Karpas-422 (cell line): ENCODE measurements around the gene TGM2. TPM values are rescaled to one million over a fixed set of nuclear protein-coding genes. Genes with fewer than 3 reads are reported as not detected.

Experiments
- DNase-seq: peaks from one replicate; pipeline ENCODE4 v3.0.0-alpha.2; 2015
- H2AFZ ChIP-seq: fragments of 200-600 bp; sonication (generic); 2 replicates; pipeline ENCODE4 v1.6.1; 2014; ENCODE audit warnings: antibody characterized with exemption, low read length, mixed read lengths
- H3K27ac ChIP-seq: fragments of 200-600 bp; sonication (generic); 2 replicates; pipeline ENCODE4 v1.5.1; 2014; ENCODE audit warnings: mild to moderate bottlenecking, low read length, moderate library complexity
- H3K27me3 ChIP-seq: fragments of 200-600 bp; sonication (generic); 2 replicates; pipeline ENCODE4 v1.6.1; 2014; ENCODE audit warnings: low read length, mixed read lengths
- H3K36me3 ChIP-seq: fragments of 200-600 bp; sonication (generic); 2 replicates; pipeline ENCODE4 v1.6.1; 2014; ENCODE audit warnings: low read length, mixed read lengths; ENCODE audit not compliant: insufficient read depth
- H3K4me1 ChIP-seq: fragments of 200-600 bp; sonication (generic); 2 replicates; pipeline ENCODE4 v1.6.1; 2014; ENCODE audit warnings: mild to moderate bottlenecking, low read length, mixed read lengths
- H3K4me2 ChIP-seq: fragments of 200-600 bp; sonication (generic); 2 replicates; pipeline ENCODE4 v1.6.1; 2014; ENCODE audit warnings: low read length, low read depth, mild to moderate bottlenecking; ENCODE audit not compliant: poor library complexity, severe bottlenecking
- H3K4me3 ChIP-seq: fragments of 200-600 bp; sonication (generic); 2 replicates; pipeline ENCODE4 v1.5.1; 2014; ENCODE audit warnings: mild to moderate bottlenecking, antibody characterized with exemption, low read length, mixed read lengths
- H3K79me2 ChIP-seq: fragments of 200-600 bp; sonication (generic); 2 replicates; pipeline ENCODE4 v1.6.1; 2014; ENCODE audit warnings: mild to moderate bottlenecking, low read length, mixed read lengths
- H3K9ac ChIP-seq: fragments of 200-600 bp; sonication (generic); 2 replicates; pipeline ENCODE4 v1.6.0; 2014; ENCODE audit warnings: low read length
- H3K9me2 ChIP-seq: fragments of 200-600 bp; sonication (generic), shearing (Covaris generic); replicated peaks from 2 replicates; pipeline ENCODE4 v1.6.0; 2014; ENCODE audit warnings: mild to moderate bottlenecking, low read length, moderate library complexity; ENCODE audit not compliant: insufficient read depth
- H3K9me3 ChIP-seq: fragments of 300-700, 200-600 bp; sonication (generic); 2 replicates; pipeline ENCODE4 v1.6.1; 2014; ENCODE audit warnings: low read length, mixed read lengths
- H4K20me1 ChIP-seq: fragments of 200-600 bp; sonication (generic); 2 replicates; pipeline ENCODE4 v1.6.1; 2014; ENCODE audit warnings: mild to moderate bottlenecking, antibody characterized with exemption, low read length, low read depth; ENCODE audit not compliant: insufficient read depth
- total RNA-seq: library from RNA; depleted of rRNA; stranded (reverse); fragments of >200 nt; shearing (Covaris generic); gene quantifications from 2 replicates; pipeline ENCODE4 v1.2.3, GENCODE V29; 2014; ENCODE audit warnings: low replicate concordance

The TGM2 gene
- total RNA-seq, 1 experiment from 2014 or later = 0.15 TPM

DNA sequence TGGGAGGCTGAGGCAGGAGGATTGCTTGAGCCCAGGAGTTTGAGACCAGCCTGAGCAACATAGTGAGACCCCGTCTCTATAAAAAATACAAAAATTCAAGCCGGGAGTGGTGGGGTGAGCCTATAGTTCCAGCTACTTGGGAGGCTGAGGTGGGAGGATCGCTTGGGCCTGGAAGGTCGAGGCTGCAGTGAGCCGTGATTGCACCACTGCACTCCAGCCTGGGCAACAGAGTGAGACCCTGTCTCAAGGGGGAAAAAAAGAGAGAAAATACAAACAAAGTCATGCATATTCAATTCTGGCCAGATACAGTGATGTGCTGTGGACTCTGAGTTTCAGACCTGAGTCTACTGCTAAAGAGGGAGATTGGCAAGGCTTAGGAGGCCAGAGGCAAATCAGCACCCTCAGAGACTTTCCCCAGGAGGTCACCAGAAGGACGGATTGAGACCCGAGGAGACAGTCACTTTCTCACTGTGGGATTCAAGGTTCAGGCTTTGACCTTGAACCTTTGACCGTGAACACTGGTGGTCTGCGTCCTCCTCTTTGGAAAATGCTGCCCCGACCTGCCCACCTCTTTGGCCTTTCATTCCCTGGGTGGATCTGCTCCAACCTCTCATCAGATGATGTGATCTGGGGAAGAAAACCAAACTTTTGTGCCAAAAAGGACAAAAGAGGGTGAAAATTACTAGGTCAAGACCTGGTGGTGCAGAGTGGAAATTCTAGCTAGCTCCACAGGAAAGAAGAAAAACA, 31.2 kb downstream of the TGM2 start:
- no peak overlapping the region for H3K9ac ChIP-seq
- DNase-seq = no peak
- H3K27me3 ChIP-seq = no peaks in the 10 kb centered on the region
- no peaks in the 10 kb centered on the region for H3K4me1 ChIP-seq
- H4K20me1 ChIP-seq = no peaks in the 10 kb centered on the region
- H2AFZ ChIP-seq = no peak overlapping the region
- H3K4me2 ChIP-seq = no peak overlapping the region
- H3K27ac ChIP-seq = no peak overlapping the region
- no peak overlapping the region for H3K4me3 ChIP-seq
- no peaks in the 10 kb centered on the region for H3K9me3 ChIP-seq
- H3K9me2 ChIP-seq = no peaks in the 10 kb centered on the region
- H3K36me3 ChIP-seq = no peaks in the 10 kb centered on the region
- no peaks in the 10 kb centered on the region for H3K79me2 ChIP-seq

DNA sequence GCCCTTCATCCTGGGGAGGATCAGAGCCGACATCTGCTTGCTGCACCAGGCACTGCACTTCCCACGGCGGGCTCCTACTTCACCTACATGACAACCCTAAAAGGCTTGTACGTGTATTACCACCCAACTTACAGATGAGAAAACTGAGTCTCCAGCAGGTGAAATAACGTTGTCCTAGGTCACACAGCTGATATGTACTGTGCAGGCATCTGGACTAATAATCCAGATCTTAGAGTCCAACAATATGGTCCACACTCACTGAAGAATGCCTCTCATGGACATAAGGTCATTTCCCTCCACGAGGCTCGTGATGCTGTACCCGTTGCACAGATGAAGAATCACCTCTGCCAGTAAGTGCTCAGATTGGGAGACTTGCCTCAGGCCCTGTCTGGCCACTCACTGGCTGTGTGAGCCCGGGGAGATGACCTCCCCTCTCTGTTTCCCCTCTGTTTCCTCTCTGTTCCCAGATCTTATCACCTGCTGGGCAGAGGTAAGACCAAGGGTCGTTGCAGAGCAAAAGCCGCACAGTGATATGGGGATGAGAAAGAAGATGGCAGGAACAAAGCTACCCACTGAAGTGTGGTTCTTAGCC, 32.1 kb downstream of the TGM2 start:
- no peaks in the 10 kb centered on the region for H3K9me2 ChIP-seq
- H3K36me3 ChIP-seq = no peaks in the 10 kb centered on the region
- no peak overlapping the region for H3K27ac ChIP-seq
- no peak overlapping the region for H3K4me3 ChIP-seq
- no peak overlapping the region for H2AFZ ChIP-seq
- H3K79me2 ChIP-seq = no peaks in the 10 kb centered on the region
- no peak for DNase-seq
- H3K9me3 ChIP-seq = no peaks in the 10 kb centered on the region
- H3K4me1 ChIP-seq = no peaks in the 10 kb centered on the region
- no peaks in the 10 kb centered on the region for H4K20me1 ChIP-seq
- H3K9ac ChIP-seq = no peak overlapping the region
- H3K27me3 ChIP-seq = no peaks in the 10 kb centered on the region
- no peak overlapping the region for H3K4me2 ChIP-seq

DNA sequence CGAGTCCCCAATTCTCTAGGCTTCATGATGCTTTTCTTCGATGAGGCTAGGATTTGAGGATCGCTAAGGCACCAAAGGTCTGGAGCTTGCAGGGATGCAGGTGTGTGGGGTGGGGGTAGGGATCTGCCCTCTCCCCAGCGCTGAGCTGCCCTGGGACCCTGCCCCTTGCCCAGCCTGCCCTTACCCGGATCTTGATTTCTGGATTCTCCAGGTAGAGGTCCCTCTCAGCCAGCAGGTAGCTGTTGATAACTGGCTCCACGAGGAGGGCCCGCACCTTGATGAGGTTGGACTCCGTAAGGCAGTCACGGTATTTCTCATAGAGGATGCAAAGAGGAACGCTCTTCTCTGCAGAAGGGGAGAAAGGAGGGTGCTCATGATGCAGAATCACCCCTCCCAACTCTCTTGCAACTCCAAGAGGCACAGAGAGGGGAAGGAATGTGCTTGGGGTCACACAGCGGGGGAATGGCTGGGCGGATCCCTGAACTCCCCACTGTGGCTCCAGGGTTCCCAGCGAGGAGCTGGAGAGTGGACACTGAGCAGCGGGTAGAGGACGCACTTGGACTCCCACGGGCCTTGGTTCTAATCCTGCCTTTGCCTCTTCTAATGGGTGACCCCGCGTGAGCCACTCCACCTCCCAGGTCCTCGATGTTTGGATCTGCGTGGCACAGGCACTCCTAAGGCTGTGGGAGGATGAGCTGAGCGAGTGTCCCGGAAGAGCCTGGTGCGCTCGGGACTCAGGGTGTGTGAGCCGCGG, 32.7 kb downstream of the TGM2 start:
- no peaks in the 10 kb centered on the region for H3K9me3 ChIP-seq
- no peak for DNase-seq

DNA sequence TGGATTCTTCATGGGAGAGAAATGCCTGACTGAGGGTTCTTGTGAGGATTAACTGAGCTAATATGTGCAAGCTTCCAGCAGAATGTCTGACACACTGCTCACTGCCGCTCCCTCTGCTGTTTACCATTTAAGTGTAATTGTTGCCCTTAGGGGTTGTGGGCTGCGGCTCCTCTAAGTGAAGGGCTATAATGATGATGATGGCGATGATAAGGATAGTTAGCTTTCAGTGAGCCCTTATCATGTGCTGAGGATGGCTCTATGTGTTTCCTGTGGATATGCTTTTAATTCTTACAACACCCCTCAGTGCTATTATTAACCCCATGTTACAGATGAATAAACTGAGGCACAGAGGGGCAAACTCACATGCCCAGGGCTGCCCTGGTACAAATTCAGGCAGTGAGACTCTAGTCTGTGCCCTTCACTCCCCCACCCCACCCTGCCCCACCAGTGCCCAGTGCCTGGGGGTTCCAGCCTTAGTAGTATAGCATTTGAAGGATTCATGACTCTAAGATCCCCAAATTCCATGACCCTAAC, 33.4 kb downstream of the TGM2 start:
- Histone ChIP-seq H3K9ac (no peak overlapping the region), H3K9me2 (no peaks in the 10 kb centered on the region), H3K4me3 (no peak overlapping the region), H4K20me1 (no peaks in the 10 kb centered on the region), H3K79me2 (no peaks in the 10 kb centered on the region), H3K9me3 (no peaks in the 10 kb centered on the region), H3K27ac (no peak overlapping the region), H3K27me3 (no peaks in the 10 kb centered on the region), H3K4me2 (no peak overlapping the region), H3K4me1 (no peaks in the 10 kb centered on the region), H3K36me3 (no peaks in the 10 kb centered on the region), H2AFZ (no peak overlapping the region)
- DNase-seq = no peak

More for the DNA sequence above, 32.7 kb downstream of the TGM2 start:
- no peak overlapping the region for H2AFZ ChIP-seq
- H3K36me3 ChIP-seq = no peaks in the 10 kb centered on the region
- H3K9ac ChIP-seq = no peak overlapping the region
- no peaks in the 10 kb centered on the region for H3K4me1 ChIP-seq
- no peak overlapping the region for H3K4me3 ChIP-seq
- H3K79me2 ChIP-seq = no peaks in the 10 kb centered on the region
- H3K9me2 ChIP-seq = no peaks in the 10 kb centered on the region
- H4K20me1 ChIP-seq = no peaks in the 10 kb centered on the region
- no peak overlapping the region for H3K4me2 ChIP-seq
- H3K27me3 ChIP-seq = no peaks in the 10 kb centered on the region
- no peak overlapping the region for H3K27ac ChIP-seq

DNA sequence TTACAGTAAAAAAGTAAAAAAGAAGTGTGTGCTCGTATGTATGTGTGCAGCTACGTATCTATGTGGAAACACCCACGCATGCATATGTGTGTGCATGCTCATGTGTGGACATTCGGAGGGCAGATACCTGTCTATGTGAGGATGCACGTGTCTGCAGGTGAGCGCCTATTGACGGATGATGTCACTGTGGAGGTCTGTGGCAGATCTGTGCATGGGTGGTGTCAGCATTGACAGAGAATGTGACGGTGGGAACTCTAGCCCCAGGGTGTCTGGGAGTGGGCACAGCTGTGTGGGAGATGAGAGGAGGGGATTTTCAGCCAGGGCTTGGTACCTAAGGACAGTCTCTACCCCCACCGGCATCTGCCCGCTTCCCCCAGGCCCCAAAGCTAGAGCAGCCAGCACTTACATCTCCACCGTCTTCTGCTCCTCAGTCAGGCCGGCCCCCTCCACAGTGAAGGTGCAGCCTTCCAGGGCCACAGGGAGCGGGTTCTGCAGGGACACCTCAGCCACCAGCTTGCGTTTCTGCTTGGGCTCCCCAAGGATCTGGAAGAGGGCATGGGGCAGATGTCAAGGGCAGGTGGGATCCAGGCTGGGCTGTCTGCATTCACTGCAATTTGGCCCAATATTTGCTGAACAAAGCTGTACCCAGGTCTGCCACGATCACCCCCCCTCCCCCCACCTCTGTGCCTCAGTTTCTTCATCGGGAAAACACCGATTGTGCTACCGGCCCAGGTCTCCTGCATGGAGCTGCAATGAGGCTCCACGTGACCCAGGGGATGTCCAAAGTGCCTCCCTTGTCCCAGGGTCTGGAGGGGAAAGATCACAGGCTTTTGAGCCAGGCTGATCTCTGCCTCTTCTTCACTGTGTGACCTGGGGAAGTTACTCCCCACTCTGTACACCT, 34.1 kb downstream of the TGM2 start:
- Histone ChIP-seq H2AFZ (no peak overlapping the region), H4K20me1 (no peaks in the 10 kb centered on the region), H3K27ac (no peak overlapping the region), H3K27me3 (no peaks in the 10 kb centered on the region), H3K9me2 (no peaks in the 10 kb centered on the region), H3K79me2 (no peaks in the 10 kb centered on the region), H3K4me2 (no peak overlapping the region), H3K4me3 (no peak overlapping the region), H3K4me1 (no peaks in the 10 kb centered on the region), H3K36me3 (no peaks in the 10 kb centered on the region), H3K9me3 (no peaks in the 10 kb centered on the region), H3K9ac (no peak overlapping the region)
- DNase-seq = no peak

DNA sequence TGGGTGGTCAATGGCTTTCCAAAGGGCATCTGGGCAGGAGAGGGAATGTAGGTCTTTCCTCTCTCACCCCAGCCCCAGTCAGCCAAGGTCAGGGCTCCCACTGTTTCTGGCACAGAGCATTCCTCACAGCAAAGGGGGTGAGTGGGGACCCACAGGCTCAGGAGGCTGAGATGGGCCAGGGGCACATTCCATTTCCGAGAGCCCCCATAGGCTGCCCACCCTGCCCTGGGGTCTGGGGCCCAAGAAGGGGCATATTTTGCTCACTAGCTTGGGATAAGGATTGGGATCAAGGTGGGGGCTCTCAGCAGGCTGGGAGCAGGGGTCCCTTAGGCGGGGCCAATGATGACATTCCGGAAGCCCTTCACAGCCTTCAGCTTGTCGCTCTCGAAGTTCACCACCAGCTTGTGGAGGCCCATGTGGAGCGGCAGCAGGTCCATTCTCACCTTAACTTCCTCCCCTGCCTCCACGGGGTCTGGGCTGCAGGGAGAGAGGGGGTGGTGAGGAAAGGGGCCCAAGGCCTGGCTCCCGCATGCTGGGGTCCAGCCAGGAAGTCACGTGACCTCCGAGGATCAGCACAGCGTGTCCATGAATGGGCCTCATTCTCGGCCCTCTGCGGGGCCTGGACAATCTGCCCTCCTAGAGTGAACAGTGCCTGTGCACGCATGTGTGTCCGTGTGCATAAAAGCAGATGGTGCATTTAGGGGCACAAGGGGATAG, 35.0 kb downstream of the TGM2 start:
- no peak for DNase-seq
- Histone ChIP-seq H3K27ac (no peak overlapping the region), H3K4me1 (no peaks in the 10 kb centered on the region), H3K4me3 (no peak overlapping the region), H3K4me2 (no peak overlapping the region), H3K36me3 (no peaks in the 10 kb centered on the region), H3K79me2 (no peaks in the 10 kb centered on the region), H3K27me3 (no peaks in the 10 kb centered on the region), H3K9ac (no peak overlapping the region), H4K20me1 (no peaks in the 10 kb centered on the region), H2AFZ (no peak overlapping the region), H3K9me2 (no peaks in the 10 kb centered on the region), H3K9me3 (no peaks in the 10 kb centered on the region)

DNA sequence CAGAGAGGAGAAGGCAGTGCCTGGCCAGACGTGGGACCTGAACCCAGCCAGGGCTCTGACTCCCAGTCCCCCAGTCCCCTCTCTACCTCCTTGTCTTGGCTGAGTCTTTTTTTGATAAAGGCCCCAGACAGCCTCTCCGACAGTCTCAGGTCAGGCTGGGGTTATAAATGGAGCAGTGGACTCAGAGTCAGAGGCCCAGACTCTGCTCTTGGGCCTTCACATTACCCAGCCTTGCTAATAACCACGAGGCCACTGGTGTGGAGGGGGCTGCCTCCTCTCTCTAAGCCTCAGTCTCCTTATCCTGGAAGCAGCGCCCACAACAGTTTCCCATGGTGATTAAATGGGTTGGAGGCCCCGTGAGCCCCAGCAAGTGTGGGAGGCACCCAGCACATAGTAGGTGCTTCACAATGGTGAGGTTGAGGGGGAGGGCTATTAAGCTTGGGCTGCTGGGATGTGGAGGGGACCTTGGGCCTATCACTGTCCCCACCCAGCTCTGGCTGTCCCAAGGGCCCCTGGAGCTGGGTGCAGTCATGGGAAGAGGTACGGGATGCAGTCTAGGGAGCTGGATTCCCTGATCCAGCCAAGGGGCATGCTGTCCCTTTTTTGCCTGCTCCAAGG, 35.7 kb downstream of the TGM2 start:
- H3K79me2 ChIP-seq = no peaks in the 10 kb centered on the region
- no peak overlapping the region for H3K4me2 ChIP-seq
- H3K27ac ChIP-seq = no peak overlapping the region
- no peaks in the 10 kb centered on the region for H3K4me1 ChIP-seq
- no peaks in the 10 kb centered on the region for H3K27me3 ChIP-seq
- no peak overlapping the region for H3K4me3 ChIP-seq
- DNase-seq = no peak
- no peaks in the 10 kb centered on the region for H3K9me2 ChIP-seq
- H3K36me3 ChIP-seq = no peaks in the 10 kb centered on the region
- H2AFZ ChIP-seq = no peak overlapping the region
- no peaks in the 10 kb centered on the region for H4K20me1 ChIP-seq
- H3K9ac ChIP-seq = no peak overlapping the region
- H3K9me3 ChIP-seq = no peaks in the 10 kb centered on the region
